HEK293 (cell line): ENCODE results near the gene GJD3.

Source experiments
- CTCF ChIP-seq: fragments of 450-650 bp; formaldehyde crosslinking; IDR thresholded peaks from 2 replicates; pipeline ENCODE4 v1.5.1; 2016; ENCODE audit warnings: missing biosample characterization, missing genetic modification characterization
- GLIS1 ChIP-seq: fragments of 450-650 bp; formaldehyde crosslinking; IDR thresholded peaks from 2 replicates; pipeline ENCODE4 v1.5.1; 2016; ENCODE audit warnings: missing biosample characterization, missing genetic modification characterization
- KLF16 ChIP-seq: fragments of 450-650 bp; formaldehyde crosslinking; IDR thresholded peaks from 2 replicates; pipeline ENCODE4 v1.5.1; 2017; ENCODE audit warnings: missing biosample characterization, missing genetic modification characterization
- OSR2 ChIP-seq: fragments of 450-650 bp; formaldehyde crosslinking; IDR thresholded peaks from 2 replicates; pipeline ENCODE4 v1.5.1; 2016; ENCODE audit warnings: missing biosample characterization, missing genetic modification characterization
- PBX3 ChIP-seq: sonication (generic); formaldehyde crosslinking; IDR thresholded peaks from 2 replicates; pipeline ENCODE4 v1.8.1; 2022; ENCODE audit warnings: mild to moderate bottlenecking, moderate library complexity, missing genetic modification reagents
- PRDM4 ChIP-seq: fragments of 450-650 bp; formaldehyde crosslinking; IDR thresholded peaks from 2 replicates; pipeline ENCODE4 v1.5.1; 2017; ENCODE audit warnings: missing biosample characterization, missing genetic modification characterization
- PRDM6 ChIP-seq: fragments of 450-650 bp; formaldehyde crosslinking; IDR thresholded peaks from 2 replicates; pipeline ENCODE4 v1.5.1; 2017; ENCODE audit warnings: missing biosample characterization, missing genetic modification characterization
- SCRT1 ChIP-seq: fragments of 450-650 bp; formaldehyde crosslinking; IDR thresholded peaks from 2 replicates; pipeline ENCODE4 v1.5.1; 2016; ENCODE audit warnings: missing biosample characterization, missing genetic modification characterization, borderline replicate concordance
- SCRT2 ChIP-seq: fragments of 450-650 bp; formaldehyde crosslinking; IDR thresholded peaks from 2 replicates; pipeline ENCODE4 v1.5.1; 2016; ENCODE audit warnings: missing biosample characterization, missing genetic modification characterization
- ZBTB17 ChIP-seq: fragments of 450-650 bp; formaldehyde crosslinking; IDR thresholded peaks from 2 replicates; pipeline ENCODE4 v1.5.1; 2016; ENCODE audit warnings: missing biosample characterization, missing genetic modification characterization
- ZBTB20 ChIP-seq: fragments of 450-650 bp; formaldehyde crosslinking; IDR thresholded peaks from 2 replicates; pipeline ENCODE4 v1.5.1; 2016; ENCODE audit warnings: missing biosample characterization, missing genetic modification characterization
- ZBTB44 ChIP-seq: fragments of 450-650 bp; IDR thresholded peaks from 2 replicates; pipeline ENCODE4 v1.5.1; 2018; ENCODE audit warnings: missing biosample characterization, mild to moderate bottlenecking, missing genetic modification characterization
- ZFHX2 ChIP-seq: fragments of 450-650 bp; formaldehyde crosslinking; conservative IDR thresholded peaks from 2 replicates; pipeline ENCODE4 v1.5.1; 2016; ENCODE audit warnings: missing biosample characterization, missing genetic modification characterization
- ZFP69B ChIP-seq: fragments of 450-650 bp; formaldehyde crosslinking; IDR thresholded peaks from 2 replicates; pipeline ENCODE4 v1.5.1; 2016; ENCODE audit warnings: missing biosample characterization, missing genetic modification characterization
- ZNF148 ChIP-seq: fragments of 450-650 bp; formaldehyde crosslinking; IDR thresholded peaks from 2 replicates; pipeline ENCODE4 v1.5.0; 2017; ENCODE audit warnings: missing biosample characterization, missing genetic modification characterization, borderline replicate concordance
- ZNF157 ChIP-seq: fragments of 450-650 bp; formaldehyde crosslinking; IDR thresholded peaks from 2 replicates; pipeline ENCODE4 v1.5.1; 2016; ENCODE audit warnings: missing biosample characterization, missing genetic modification characterization
- ZNF202 ChIP-seq: fragments of 450-650 bp; formaldehyde crosslinking; IDR thresholded peaks from 2 replicates; pipeline ENCODE4 v1.5.1; 2016; ENCODE audit warnings: missing biosample characterization, missing genetic modification characterization, borderline replicate concordance
- ZNF311 ChIP-seq: fragments of 450-650 bp; formaldehyde crosslinking; IDR thresholded peaks from 2 replicates; pipeline ENCODE4 v1.5.1; 2017; ENCODE audit warnings: missing biosample characterization, missing genetic modification characterization, borderline replicate concordance
- ZNF335 ChIP-seq: fragments of 450-650 bp; formaldehyde crosslinking; conservative IDR thresholded peaks from 2 replicates; pipeline ENCODE4 v1.5.1; 2016; ENCODE audit warnings: missing biosample characterization, missing genetic modification characterization
- ZNF354C ChIP-seq: fragments of 450-650 bp; formaldehyde crosslinking; IDR thresholded peaks from 2 replicates; pipeline ENCODE4 v1.5.1; 2016; ENCODE audit warnings: missing biosample characterization, missing genetic modification characterization, low read depth, borderline replicate concordance
- ZNF473 ChIP-seq: fragments of 450-650 bp; formaldehyde crosslinking; IDR thresholded peaks from 2 replicates; pipeline ENCODE4 v1.5.1; 2017; ENCODE audit warnings: missing biosample characterization, missing genetic modification characterization
- ZNF48 ChIP-seq: fragments of 450-650 bp; formaldehyde crosslinking; IDR thresholded peaks from 2 replicates; pipeline ENCODE4 v1.5.1; 2016; ENCODE audit warnings: missing biosample characterization, missing genetic modification characterization
- ZNF521 ChIP-seq: fragments of 450-650 bp; formaldehyde crosslinking; IDR thresholded peaks from 2 replicates; pipeline ENCODE4 v1.5.1; 2017; ENCODE audit warnings: missing biosample characterization, mild to moderate bottlenecking, missing genetic modification characterization
- ZNF555 ChIP-seq: fragments of 450-650 bp; formaldehyde crosslinking; conservative IDR thresholded peaks from 2 replicates; pipeline ENCODE4 v1.5.1; 2017; ENCODE audit warnings: missing biosample characterization, mild to moderate bottlenecking, missing genetic modification characterization, inconsistent platforms
- ZNF558 ChIP-seq: fragments of 450-650 bp; formaldehyde crosslinking; IDR thresholded peaks from 2 replicates; pipeline ENCODE4 v1.5.1; 2016; ENCODE audit warnings: missing biosample characterization, missing genetic modification characterization

The GJD3 gene

GRCh38 chr17:40327735-40328385 lies 36.7 kb downstream of the GJD3 start (continued):
- TF ChIP-seq ZNF555 (no peak), ZNF473 (tag by site-specific recombination) (no peak), OSR2 (tag by site-specific recombination) (peak; percentile 25; the same call in 1 of the 2 replicates), PBX3 (CRISPR knock-in tag) (no peak), ZNF558 (no peak), ZNF202 (tag by site-specific recombination) (no peak), ZBTB44 (tag by site-specific recombination) (no peak), KLF16 (tag by site-specific recombination) (no peak), ZBTB20 (tag by site-specific recombination) (peak; percentile 22; the same call in 1 of the 2 replicates), CTCF (tag by site-specific recombination) (no peak), ZFHX2 (tag by site-specific recombination) (peak; percentile 46), ZNF157 (tag by site-specific recombination) (no peak), ZNF311 (no peak), ZNF148 (no peak), PRDM6 (tag by site-specific recombination) (no peak), ZNF521 (tag by site-specific recombination) (no peak), SCRT1 (tag by site-specific recombination) (no peak), ZBTB17 (tag by site-specific recombination) (no peak), SCRT2 (tag by site-specific recombination) (peak; percentile 81), ZNF335 (no peak), PRDM4 (tag by site-specific recombination) (no peak), ZNF354C (tag by site-specific recombination) (no peak), ZNF48 (tag by site-specific recombination) (no peak), ZFP69B (peak; percentile 98), GLIS1 (peak; percentile 88)
